NCI-H1436 treated with DMSO at 0.1 percent for 48 hours (cell line): Measurements from ENCODE around the gene SLC35D2.

Experiments
- DNase-seq: peaks from one replicate; lab custom pipeline; 2025; lab: John Stamatoyannopoulos, UW

Gene SLC35D2

GRCh38 chr9:96383165-96383942 lies at the start of gene SLC35D2:
TSS of gene SLC35D2 (minus strand) at chr9:96383711. CDS start at chr9:96383634, 77 bp downstream.
- no peak for DNase-seq

- no peak for DNase-seq
These were observed 46.9 kb upstream of the SLC35D2 start for GRCh38 chr9:96430377-96430776.

GRCh38 chr9:96429732-96430131 lies 46.2 kb upstream of the SLC35D2 start:
- DNase-seq, result no peak

GRCh38 chr9:96425500-96426169 lies 42.1 kb upstream of the SLC35D2 start:
- no peak for DNase-seq

- no peak for DNase-seq
These were observed 40.5 kb upstream of the SLC35D2 start for GRCh38 chr9:96423985-96424336.

GRCh38 chr9:96423322-96423984 lies 39.9 kb upstream of the SLC35D2 start:
- DNase-seq, result no peak

- no peak for DNase-seq
These were observed 37.1 kb upstream of the SLC35D2 start for GRCh38 chr9:96420468-96421219.

- DNase-seq, result no peak
These were observed 36.1 kb upstream of the SLC35D2 start for GRCh38 chr9:96419691-96419969.

- DNase-seq, result peak; percentile 41
These were observed 35.6 kb upstream of the SLC35D2 start for GRCh38 chr9:96418920-96419690.

- DNase-seq, result peak; percentile 86
These were observed 34.8 kb upstream of the SLC35D2 start, which contains the start of gene ZNF367 for GRCh38 chr9:96418083-96418919. TSS of gene ZNF367 (minus strand) at chr9:96418370. CDS start at chr9:96418032, 338 bp downstream.

GRCh38 chr9:96417661-96418082 lies 34.2 kb upstream of the SLC35D2 start:
- DNase-seq, result no peak

GRCh38 chr9:96417051-96417586 lies 33.6 kb upstream of the SLC35D2 start:
- no peak for DNase-seq

- DNase-seq, result peak; percentile 52
These were observed 30.1 kb upstream of the SLC35D2 start for GRCh38 chr9:96413302-96414221.

GRCh38 chr9:96412174-96412913 lies 28.8 kb upstream of the SLC35D2 start:
- DNase-seq, result no peak

- no peak for DNase-seq
These were observed 27.8 kb upstream of the SLC35D2 start for GRCh38 chr9:96411129-96411838.

- no peak for DNase-seq
These were observed 25.1 kb upstream of the SLC35D2 start for GRCh38 chr9:96408409-96409280.
